Measurements from ENCODE around the gene ATRN.

Gene ATRN

DNA sequence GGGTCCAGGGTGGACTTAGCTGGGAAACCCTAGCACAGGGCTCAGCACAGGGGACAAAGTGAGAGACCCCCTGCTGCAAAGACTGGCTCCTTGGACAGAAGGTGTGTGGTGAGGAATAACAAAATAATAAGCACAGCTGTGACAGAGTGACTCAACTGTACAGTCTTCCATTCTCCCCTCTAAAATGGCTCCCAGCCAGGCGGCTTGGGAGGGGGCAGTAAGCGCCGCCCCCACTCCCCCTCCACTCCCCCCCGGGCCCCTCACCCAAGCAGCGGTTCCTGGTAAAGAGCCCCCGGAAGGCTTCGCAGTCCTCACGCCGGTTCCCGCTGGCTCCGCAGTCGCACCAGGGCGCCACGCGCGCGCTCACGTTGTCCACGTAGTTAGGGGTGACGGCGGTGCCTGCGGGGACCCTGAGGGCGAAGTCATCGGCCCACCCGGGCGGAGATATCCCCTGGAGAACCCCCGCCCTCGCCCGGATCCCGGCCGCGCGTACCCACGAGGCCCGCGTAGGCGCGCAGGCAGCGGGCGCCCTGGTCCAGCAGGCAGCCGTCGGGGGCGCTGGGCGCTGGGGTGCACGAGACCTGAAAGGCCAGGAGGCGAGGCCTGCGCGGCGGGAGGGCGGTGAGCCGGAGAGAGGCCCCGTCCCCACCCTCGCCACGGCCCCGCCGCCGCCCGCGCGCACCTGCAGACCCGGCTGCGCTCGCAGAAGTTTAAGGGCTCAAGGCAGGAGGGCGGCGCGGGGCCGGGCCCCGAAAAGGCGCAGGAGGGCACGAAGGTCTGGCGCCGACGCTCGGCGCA is 189.6 kb downstream of the ATRN start:
- DNase-seq, result no peak

DNA sequence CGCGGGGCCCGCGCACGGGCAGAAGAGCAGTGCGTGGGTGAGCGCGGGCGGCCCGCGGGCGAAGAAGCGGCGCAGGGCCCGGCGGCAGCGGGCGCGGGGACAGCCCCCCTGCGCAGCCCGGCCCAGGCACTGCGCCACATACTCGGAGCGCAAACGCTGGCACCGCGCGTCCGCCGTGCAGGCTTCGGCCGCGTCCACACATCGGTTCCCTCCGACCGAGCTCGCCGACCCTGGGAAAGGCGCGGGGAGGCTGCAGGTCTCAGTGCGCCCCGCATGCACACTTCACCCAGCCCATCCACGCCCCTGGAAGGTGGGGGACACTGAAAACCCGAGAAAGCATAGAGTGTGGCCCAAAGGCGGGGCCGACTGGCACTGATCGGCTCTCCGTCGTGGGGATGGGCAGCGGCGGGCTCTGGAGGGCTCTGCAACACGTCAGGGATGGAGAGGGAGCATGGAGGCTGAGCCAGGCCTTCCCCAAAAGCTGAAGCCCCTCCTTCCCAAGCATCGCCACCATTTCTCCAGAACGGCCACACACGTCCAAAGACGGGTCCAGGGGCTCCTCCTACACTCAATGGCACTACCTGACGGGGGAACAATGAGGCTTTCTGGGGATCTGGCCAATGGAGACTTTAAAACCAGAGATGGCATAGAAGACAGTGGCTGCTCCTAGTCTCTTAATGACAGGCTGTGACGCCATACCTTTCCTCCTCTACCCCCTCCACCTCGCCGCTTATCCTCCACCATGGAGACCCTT is 190.4 kb downstream of the ATRN start:
- DNase-seq, result no peak

DNA sequence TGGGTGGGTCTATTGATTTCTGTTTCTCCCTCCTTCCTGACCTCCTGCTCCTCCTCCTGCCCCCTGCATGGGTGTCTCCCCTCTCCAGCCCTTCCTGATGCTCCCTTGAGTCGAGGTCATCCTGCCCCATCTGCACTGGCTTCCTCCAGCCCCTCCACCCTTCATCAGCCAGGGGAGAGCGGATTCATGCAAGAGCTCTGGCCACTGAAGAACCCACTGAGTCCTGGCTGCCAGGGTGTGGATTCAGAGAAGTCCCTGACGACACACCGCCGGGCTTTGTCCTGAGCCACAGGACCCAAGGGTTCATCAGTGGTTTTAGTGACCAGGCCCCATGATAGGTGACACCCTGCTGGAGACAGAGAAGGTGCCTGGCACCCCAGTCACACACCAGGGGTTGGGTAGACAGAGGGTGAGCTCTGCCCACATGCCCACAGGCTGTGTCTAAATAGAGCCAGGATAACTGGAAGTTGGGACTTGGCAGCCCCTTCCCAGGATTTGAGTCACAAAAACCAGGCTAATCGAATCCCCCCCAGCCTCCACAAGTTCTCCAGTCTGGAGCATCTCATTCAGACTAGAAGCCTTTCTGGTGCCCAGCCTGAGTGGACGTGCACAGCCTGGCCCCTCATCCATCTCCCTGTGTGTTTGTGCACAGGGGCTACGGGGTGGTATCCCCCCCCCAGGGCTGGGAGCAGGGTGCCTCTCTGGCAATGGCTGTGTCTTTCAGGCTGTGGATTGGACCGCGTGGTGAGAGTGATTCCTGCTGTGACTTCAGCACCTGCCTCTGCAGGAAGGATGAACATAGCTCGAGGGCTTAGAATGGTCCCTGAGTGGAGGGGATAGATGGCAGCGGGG is 191.2 kb downstream of the ATRN start:
- DNase-seq, result no peak

DNA sequence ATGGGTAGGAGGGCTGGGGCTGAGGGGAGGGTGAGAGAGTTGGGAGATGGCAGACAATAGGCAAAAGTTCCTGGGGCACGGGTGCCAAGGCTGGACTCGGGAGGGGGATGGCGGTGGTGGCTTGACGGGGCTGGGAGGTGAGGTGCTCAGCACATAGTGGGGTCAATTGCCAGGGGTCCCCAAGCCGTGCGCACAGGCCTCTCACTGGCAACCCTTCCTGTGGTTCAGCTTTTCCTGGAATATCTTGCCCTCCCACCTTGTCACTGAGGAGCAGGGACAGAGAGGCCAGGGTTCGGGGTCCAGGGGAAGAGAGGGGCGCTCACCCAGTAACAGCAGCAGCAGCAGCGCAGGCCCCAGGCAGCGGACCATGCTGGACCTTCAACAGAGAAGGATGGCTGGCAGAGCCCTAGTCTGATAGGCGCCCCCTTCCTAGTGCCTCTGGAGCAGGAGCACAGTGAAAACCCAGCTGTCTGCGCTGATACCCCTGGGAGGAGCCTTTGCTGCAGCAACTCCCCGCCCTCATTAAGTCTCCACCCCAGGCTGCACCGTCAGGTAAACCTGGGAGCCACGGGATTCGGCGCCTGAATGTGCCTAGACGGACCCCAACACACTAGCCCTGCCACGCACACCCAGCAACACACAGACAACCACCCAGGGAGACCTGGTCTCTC is 192.3 kb downstream of the ATRN start, which contains the start of gene GFRA4:
Gene GFRA4 (minus strand): TSS at position 369 of the 671 bp plus-strand sequence. CDS start 0 bp downstream, at position 369.
- no peak for DNase-seq

DNA sequence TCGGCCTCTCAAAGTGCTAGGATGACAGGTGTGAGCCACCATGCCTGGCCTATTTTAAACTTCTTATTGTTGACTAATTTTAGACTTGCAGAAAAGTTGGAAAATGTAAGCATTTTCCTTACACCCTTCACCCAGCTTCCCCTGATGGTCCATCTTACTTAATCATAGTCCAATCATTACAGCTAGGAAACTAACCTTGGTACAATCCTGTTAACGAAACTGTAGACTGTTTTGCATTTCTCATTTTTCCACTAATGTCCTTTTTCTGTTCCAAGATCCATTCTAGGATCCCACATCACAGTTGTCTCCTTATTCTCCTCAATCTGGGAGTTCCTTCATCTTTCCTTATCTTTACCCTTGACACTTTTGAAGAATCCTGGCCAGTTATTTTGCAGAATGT is 193.0 kb downstream of the ATRN start:
- no peak for DNase-seq

DNA sequence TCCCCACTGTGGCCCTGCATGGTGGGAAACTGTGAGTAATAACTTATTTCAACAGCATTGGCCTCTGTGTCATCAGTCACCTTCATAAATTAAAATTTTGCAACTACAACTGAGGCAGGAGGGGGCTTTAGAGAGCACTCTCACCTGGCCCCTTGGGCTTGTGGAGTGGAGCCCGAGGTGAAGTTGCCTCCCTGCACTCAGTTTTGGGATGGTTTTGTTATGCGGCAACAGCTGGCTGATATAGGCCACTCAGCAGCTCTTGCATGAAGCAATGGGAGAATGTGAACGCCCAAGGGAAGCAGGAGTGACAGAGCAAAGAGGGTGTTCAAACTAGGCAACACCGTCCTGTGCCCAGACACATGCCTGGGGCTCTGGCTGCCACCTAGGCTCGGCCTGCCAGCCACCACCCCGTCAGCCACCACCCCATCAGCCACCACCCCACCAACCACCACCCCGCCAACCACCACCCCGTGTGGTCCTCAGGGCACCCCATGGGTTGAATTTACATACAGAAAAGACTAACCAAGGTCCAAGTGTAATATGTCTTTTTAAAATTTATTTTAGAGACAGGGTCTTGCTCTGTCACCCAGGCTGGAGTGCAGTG is 196.7 kb downstream of the ATRN start:
- DNase-seq, result no peak

DNA sequence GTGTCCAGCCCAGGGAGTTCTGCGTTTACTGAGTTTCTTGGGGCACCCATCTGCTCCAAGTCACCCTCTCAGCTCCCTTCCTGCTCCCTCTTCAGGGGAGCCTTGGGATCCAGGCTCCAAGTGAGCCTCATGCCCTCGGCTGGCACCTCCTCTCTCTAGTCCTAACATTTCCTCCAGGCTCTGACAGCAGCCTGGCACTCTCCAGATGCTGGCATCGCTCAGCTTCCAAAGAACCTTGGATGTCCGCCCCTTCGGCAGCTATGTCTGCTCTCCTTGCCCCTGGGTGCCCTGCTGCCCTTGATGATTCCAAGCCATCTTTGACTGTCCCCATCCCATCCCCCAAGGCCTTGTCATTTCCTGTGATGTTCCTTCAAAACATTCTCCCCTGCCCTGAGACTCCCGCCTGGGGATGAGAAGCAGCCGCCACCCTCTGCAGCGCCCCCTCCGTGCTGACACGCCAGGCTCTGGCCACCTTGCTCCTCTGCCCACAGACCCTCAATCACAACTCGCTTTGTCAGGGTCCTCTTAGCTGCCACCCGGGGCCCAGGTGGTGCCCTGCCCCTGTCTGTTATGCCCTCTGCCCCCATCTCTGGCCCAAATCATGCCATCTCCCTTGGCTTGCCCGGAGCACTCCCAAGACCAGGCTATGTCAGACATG is 199.0 kb downstream of the ATRN start:
- no peak for DNase-seq

DNA sequence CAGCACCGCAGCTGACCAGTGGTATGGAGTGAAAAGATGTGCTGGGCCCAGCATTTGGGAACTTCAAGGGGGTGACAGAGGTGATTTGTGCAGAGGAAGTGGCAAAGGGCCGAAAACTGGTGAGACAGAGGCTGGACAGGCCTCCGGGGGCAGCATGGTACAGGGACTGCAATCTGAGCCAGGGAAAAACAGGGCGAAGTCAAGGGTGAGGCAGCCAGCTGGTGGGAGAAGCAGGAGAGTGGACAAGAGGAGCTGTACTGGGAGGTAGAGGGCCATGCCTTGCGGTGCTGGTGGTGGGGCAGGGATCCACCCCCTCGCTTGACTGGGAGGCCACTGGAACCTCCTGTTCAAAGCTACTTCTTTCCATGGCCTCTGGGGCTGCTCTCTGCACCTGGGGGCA is 199.7 kb downstream of the ATRN start:
- DNase-seq, result no peak

DNA sequence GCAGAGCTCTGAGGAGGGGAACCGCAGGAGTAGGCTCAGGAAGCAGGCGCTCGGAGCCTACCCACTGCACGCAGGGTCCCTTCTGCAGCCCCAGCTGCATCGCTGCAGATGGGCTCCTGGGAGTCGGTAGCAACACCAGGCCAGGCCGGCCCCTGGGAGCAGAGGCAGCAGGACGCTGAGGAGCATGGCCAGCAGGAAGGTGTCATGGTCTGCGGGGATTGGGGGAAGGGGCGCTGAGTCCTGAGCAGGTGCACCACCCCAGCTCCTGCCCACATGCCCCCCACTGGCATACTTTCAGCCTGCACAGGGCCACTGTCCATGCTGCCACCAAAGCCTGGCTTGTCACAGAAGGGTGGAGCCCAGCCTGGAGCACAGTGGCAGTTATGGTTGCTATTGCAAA is 200.1 kb downstream of the ATRN start:
- no peak for DNase-seq

DNA sequence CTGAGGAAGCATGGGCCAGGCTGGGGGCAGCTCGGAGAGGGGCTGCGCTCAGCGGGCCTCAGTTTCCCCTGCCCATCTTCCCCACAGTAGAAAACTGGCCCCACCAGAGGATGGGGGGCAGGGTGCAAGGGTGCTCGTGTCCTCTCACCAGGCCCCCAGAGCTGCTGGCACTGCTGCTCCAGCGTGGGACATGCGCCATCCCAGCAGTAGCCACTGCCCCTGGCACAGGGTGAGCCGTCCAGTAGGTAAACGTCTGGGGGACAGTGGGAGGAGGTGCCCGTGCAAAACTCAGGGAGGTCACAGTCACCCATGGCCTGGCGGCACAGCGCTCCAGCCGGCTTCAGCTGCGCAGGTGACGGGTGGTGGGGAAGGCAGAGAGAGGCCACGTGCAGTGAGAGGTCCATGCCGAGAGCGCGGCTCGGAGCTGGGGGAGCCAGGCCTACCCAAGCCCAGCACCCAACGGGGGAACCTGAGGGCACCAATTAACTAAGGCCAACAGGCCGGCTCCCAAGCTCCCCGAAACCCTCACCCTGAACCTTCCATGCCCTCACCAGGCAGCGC is 201.2 kb downstream of the ATRN start:
- no peak for DNase-seq

DNA sequence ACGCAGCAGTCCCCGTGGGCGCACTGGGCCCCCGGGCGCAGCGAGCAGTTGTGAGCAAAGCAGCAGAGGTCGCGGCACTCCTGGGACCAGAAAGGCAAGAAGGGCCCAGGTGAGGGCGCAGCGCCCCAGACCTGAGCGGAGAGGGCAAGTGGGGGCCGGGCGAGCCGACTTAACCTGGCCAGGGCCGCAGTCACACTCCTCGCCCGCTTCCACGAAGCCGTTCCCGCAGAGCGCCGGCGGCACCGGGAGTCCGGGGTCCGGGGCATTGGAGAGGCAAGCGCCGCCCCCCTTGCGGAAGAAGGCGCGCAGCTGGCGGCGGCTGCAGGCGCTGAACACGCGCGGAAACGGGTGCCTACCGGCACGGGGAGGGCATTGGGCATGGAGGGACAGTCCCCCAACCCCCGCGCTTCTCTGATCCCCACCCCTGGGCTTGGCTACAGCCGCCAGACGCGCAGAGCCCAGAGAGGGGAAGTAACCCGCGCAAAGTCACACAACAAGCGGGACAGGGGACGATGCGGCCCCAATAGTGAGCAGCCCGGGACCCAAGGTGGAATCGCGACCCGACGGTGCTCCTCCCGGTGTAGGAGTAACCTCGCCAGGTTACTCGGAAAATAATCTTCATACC is 201.8 kb downstream of the ATRN start:
- DNase-seq, result no peak

DNA sequence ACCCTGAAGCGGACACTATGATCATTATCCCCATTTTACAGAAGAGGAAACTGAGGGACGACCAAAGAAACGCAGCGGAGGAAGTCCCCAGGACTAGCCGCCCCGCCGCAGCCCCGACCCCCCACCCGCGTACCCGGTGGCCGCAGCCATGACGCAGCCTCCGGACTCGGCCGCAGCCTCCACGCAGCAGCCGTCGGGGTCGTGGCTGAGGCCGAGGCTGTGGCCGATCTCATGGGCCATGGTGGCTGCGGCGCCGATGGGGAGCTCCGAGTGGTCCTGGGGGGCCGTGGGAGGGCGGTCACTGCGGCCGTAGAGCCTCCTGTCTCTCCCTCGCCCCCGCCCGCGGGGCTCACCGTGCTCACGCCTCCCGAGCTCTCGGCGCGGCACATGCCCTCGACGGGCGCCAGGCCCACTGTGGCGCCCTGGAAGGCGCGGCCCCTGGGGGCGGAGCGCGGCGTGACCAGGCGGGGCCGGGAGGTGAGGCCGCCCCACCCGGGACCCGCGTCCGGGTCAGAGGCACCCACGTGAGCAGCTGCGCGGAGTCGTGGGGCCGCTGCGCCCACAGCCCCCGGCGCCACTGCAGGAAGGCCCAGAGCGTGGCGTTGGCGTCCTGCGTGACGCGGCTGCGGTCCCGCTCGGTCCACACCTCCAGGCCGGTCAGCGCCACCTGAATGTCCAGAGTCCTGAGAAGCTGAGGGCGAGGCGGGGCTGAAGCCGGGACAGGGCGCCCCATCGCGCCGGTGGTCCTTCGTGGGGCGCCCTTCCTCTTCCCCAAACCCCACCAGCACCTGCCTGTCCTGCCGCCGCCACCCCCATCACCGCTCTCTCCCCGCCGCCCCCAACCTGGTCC is 202.6 kb downstream of the ATRN start:
- no peak for DNase-seq

DNA sequence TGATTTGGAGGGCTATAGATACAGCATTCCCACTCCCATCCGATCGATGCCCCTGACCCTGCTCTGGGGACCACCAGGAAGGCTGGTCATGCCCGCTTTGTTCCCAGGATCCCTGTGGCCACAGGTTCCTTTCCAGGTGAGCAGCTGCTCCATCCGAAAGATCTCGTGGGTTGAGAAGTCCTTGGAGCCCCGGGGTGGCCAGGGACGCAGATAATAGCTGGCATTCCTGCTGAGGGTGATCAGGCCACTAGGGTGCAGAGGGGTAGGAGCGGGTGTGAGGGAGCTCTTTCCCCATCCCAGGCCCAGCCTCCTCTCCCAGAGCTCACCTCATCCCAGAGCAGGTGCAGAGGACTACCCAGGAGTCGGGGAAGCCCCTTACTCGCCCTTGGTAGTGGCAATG is 203.6 kb downstream of the ATRN start:
- DNase-seq, result no peak

DNA sequence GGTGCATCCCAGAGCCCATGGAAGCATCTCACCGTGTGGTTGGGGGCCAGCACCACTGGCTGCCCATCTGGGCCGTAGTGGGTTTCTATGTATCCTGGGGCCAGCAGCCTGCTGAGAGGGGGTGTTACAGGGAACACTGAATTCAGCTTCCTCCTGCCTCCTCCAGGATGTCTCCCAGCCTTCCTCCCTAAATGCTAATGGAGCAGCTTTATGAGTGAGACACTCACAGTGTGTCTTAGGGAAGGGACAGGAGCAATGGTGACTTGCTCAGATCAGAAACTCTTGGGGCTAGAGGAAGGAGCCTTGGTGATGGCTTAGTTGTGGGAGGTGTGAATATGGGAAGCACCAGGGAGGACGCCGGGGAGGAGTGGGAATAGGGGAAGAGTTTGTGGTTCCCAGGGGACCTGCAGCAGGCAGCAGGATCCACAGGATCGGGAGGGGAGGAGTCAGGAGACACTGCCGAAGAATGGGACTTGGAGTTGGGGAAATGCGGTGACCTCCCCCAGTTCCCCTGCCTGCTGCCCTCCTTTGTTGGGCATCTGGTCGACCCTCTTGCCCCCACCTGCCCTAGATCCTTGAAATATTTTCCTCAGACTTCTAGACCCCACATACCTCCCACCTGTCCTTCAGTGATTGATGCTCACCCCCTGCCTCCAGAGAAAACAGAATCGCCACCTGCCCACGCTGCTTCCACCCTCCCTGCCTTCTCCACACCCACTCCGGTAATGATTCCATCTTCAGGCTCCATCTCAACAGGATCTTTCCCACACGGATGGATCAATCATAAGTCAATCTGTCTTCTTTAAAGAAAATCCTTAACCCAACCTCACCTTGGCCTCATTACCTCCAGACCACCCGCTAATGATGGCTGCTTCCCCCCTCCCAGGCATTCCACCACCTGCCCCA is 204.4 kb downstream of the ATRN start:
- DNase-seq, result no peak

DNA sequence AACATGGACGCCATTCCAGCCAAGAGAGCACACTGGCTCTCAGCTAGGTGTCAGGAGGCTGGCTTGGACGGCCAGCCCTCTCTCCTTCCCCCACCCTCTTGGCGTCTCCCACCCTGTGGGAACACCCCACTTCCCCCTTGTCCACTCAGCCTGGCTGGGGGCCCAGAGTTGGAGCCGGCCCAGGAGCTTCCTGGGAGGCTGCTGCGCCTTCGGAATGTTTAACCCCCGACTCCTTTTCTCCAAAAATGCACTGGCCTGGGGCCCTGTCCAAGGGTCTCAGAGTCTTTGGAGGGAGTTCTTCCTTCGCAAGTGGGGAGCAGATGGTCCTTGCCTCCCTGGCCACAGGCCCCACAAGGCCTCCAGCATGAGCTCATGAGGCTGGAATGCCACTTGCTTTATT is 206.9 kb downstream of the ATRN start:
- no peak for DNase-seq

DNA sequence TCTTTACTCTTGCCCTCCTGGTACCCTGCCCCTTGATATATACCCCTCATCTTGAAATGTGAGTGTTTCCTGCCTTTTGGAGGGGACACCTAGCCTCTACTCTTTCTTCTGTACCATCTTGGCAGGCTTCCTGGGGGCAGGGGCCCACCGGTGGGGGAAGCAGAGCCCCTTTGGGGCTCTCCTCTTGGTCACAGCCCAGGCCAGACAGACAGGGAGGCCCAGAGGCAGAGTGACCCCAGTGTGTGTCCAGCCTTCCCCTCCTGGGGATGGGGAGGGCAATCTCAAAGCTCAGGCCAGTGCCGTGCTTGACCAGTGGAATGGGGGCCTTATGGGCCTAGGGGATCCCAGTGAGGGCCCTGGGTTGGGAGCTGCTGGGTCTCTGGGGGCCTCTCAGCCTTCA is 207.4 kb downstream of the ATRN start:
- no peak for DNase-seq

DNA sequence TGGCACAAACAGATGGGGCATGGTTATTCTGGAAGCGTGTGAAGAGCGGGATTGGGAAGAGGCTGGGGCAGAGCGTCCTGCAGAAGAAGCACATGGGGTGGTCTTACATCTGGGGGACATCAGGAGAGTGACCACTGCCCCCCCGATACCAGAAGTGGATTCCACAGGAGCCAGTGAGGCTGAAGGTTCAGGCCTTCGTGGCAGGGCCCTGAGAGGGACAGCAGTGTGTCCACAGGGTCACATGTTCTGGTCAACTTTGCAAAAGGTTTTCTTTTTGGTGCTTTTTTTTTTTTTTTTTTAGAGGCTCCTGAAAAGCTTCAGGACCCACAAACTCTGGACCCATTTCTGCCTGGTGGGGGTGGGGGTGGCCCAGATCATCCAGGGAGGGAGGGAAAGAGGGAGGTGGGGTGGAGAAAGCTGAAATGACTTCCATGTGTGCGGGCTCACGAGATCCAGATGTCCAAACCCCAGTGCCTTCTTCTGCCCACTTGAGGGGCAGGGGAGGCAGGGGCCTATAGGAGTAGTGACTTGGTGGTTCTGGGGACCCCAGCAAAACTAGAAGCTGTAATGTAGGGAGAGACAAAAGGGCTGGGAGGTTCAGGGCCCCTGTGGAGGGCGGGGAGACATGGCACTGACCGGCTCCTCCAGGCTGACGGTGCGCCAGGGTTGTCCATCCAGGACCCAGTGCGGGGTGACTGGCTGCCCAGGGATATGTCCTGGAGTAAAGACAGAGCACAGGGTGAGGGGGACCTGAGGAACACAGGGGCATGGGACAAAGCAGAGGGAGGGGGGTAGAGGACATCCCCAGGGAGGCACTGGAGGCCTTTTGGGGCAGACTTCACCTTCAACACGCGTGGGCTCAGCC is 208.3 kb downstream of the ATRN start:
- no peak for DNase-seq

All from activated CD4-positive, alpha-beta T cell treated with anti-CD3 and anti-CD28 coated beads, Interleukin-2, amount 50 U/mL, for 1 hour (primary cell).